Activated CD4-positive, alpha-beta T cell treated with anti-CD3 and anti-CD28 coated beads, Interleukin-2, amount 10 ng/mL, durations not matched to agents 24 days and 14 days (primary cell): ENCODE measurements around the gene SEPSECS. TPM values are rescaled to one million over a fixed set of nuclear protein-coding genes. Genes with fewer than 3 reads are reported as not detected.

Experiments
- DNase-seq: peaks from one replicate; pipeline ENCODE4 v3.0.0; 2022
- H3K27ac Mint-ChIP-seq: one replicate; pipeline ENCODE4 v1.8.0; 2022; ENCODE audit warnings: mild to moderate bottlenecking, mixed read lengths
- H3K27me3 Mint-ChIP-seq: one replicate; pipeline ENCODE4 v1.8.0; 2022; ENCODE audit warnings: mixed read lengths
- H3K36me3 Mint-ChIP-seq: one replicate; pipeline ENCODE4 v1.8.0; 2022; ENCODE audit warnings: low read depth, mild to moderate bottlenecking, mixed read lengths
- H3K4me1 Mint-ChIP-seq: one replicate; pipeline ENCODE4 v1.8.0; 2021; ENCODE audit warnings: mixed read lengths
- H3K4me3 Mint-ChIP-seq: one replicate; pipeline ENCODE4 v1.8.0; 2022; ENCODE audit warnings: mild to moderate bottlenecking, moderate library complexity, mixed read lengths
- H3K9me3 Mint-ChIP-seq: one replicate; pipeline ENCODE4 v1.8.0; 2021; ENCODE audit warnings: mixed read lengths
- intact Hi-C: fragments of 100-400 bp; cut with micrococcal nuclease; formaldehyde crosslinking; loops from one replicate; pipeline ENCODE4 v1.15.1; 2023
- total RNA-seq: library from RNA; stranded (reverse); gene quantifications from 2 replicates; pipeline ENCODE4 v1.2.3, GENCODE V29; 2022

Gene SEPSECS
- total RNA-seq, 1 donor from 2014 or later = 13.2 TPM

- intact Hi-C loops = no loop called here
- Mint-ChIP-seq H3K4me3 (no peak overlapping the region), H3K4me1 (no peaks in the 10 kb centered on the region), H3K9me3 (no peaks in the 10 kb centered on the region), H3K36me3 (no peaks in the 10 kb centered on the region), H3K27ac (no peak overlapping the region), H3K27me3 (peaks cover 7% of the 10 kb centered on the region)
- DNase-seq = no peak
Observed at GRCh38 chr4:25075129-25075528, 85.1 kb downstream of the SEPSECS start.

DNA sequence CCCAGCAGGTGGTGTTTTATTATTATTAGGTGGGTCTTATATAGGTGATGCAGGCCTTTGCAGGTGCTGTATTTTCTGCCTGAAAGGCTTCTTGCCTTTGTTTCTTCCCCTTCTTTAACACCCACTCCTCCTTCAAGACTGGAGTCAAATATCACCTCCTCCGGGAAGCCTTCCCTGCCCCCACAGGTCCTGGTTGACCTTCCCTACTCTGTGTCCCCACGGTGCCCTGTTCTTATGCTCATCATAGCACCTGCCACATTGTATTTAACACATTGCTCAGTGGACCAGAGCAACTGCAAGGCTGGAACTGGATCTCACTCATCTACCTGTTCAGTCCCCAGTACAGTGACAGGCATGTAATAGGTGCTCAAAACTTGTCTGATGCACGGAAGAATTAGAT is 89.7 kb downstream of the SEPSECS start:
- Mint-ChIP-seq H3K27ac (no peak overlapping the region), H3K36me3 (no peaks in the 10 kb centered on the region), H3K27me3 (peaks cover 3% of the 10 kb centered on the region), H3K4me3 (no peak overlapping the region), H3K4me1 (no peaks in the 10 kb centered on the region), H3K9me3 (no peaks in the 10 kb centered on the region)
- intact Hi-C loops = no loop called here
- no peak for DNase-seq

Other genes starting within 250 kb of the SEPSECS start
- not detected in 2 replicates for gene CCDC149, start 247.4 kb downstream of the SEPSECS start, total RNA-seq
- gene LGI2, start 129.5 kb downstream of the SEPSECS start, total RNA-seq = not detected in 2 replicates
- gene PI4K2B, start 73.6 kb upstream of the SEPSECS start, total RNA-seq = 32.8 and 34.2 TPM in 2 replicates
- gene ZCCHC4, start 152.3 kb upstream of the SEPSECS start, total RNA-seq = 15.5 and 15.6 TPM in 2 replicates
- gene ANAPC4, start 216.8 kb upstream of the SEPSECS start, total RNA-seq = 37.4 and 42.1 TPM in 2 replicates